GM19240 (cell line): ENCODE results near the gene RNF123.

Experiments used
- DNase-seq: peaks from one replicate; pipeline ENCODE4 v3.0.0; 2011; ENCODE audit warnings: low spot score; ENCODE audit not compliant: insufficient read length

RNF123 gene

DNA sequence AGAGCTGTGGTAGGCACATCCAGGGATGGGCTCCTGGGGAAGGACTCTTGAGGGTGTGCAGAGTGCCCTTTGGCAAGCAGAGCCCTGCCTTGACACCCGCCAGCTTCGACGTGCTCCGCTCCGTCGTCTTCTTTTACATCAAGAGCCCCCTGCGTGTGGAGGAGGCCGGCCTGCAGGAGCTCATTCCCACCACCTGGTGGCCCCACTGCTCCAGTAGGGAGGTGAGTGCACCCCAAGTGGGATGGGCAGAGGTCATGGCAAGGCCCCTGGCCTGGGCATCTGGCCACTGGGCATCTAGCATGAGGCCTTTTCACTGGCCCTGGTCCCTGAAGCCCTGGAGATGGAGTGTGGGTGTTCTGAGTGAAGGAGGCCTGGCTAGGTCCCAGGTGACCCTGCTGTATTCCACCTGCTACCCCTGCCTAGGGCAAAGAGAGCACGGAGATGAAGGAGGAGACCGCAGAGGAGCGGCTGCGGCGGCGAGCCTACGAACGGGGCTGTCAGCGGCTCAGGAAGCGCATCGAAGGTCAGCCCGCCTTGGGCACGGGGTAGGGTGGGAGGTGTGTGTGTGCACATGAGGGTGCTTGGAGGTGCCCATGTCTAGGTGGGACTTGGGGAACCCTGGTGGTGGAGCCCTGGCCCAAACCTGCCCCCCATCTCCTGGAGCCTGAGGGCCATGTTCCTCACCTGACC lies 12.2 kb downstream of the RNF123 start:
- DNase-seq, result no peak

DNA sequence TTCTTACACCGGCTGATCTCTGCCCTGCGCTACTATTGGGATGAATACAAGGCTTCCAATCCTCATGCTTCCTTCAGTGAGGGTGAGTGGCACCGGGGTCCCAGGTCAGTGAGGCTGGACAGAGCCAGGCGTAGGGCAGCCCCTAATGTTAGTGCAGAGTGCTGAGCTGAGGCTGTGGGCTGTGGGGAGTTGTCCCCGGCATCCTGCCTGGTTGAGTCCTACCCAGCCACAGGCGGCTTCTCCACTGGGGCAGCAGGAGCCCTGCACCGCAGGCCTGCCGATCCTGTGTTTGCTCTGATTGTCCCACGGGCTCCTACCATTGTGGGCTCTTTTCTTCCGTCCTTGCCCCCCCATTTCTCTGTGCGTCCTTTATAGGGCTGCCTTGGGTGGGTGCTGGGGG lies 13.3 kb downstream of the RNF123 start:
- no peak for DNase-seq

DNA sequence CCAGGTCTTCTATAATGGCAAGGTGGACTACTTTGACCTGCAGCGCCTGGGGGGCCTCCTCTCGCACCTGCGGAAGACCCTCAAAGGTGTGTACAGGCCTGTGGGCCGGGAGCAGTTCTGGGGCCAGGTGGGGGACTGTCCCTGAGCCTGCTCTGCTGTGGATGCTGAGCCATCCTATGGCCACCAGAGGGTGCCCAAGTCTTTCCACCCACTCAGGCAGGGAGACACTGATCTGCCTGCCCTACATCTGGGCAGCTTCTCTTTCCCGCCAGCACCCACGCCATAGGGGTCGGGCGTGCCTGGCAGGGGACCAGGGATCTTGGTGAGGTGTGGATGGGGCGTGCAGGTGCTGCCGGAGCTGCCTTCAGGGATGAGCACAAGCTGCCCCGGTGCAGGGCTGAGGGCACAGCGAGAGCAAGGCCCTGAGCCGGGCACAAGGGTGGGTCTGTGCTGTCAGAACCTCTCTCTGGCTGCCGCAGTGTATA lies 14.1 kb downstream of the RNF123 start:
- peak; percentile 75 for DNase-seq

DNA sequence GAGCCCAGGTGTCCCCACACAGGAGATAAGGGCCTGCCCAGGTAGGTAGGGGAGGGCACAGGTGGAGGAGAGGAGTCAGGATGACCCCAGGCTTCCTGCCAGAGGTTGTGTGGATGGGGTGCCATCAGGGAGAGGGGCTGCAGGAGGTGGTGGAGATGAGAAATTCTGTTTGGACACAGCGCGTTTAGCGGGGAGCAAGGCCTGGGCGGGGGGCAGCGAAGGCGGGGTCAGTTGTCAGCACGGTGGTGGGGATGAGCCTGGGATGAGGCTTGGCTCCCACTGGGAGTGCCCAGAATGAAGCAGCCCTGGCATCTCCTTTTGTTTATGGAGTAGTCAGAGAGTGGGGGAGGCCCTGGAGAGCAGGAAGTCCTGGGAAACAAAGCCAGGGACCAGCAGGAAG lies 14.6 kb downstream of the RNF123 start:
- no peak for DNase-seq

DNA sequence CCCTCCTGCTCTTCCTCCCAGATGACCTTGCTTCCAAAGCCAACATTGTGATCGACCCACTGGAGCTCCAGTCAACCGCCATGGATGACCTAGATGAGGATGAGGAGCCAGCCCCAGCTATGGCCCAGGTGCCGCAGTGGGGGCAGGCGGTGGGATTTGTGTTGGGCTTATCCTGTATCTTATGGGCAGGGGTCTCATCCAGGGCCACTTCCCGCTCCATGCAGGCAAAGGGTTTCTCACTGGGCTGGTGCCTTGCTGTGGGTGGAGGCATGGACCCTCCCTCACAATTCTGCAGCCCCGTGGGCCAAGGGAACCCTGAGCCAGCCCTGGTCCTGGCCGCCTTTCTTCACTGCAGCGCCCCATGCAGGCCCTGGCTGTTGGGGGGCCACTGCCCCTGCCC lies 15.3 kb downstream of the RNF123 start:
- DNase-seq, result no peak

DNA sequence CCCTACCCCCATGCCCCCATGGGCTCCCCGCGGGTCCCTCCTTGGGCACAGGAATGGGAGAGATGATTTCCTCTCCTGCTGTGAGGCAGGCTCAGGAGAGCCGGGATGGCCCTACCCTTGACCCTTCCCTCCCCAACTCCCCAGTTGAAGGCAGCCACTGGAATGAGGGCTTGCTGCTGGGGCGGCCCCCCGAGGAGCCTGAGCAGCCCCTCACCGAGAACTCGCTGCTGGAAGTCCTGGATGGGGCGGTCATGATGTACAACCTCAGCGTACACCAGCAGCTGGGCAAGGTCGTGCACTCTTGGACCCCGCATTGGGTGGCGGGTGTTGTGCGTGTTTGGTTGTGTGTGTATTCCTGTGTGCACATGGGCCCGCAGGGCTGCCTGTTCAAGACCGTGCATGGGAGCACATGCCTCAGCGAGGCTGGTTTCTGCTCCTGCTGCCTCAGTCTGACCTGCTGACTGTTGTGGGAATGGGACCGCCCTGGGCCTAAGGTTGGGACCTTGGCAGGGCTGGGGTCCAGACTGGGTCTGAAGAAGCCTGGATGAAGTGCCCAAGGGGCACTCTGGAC lies 16.1 kb downstream of the RNF123 start:
- DNase-seq, result no peak

DNA sequence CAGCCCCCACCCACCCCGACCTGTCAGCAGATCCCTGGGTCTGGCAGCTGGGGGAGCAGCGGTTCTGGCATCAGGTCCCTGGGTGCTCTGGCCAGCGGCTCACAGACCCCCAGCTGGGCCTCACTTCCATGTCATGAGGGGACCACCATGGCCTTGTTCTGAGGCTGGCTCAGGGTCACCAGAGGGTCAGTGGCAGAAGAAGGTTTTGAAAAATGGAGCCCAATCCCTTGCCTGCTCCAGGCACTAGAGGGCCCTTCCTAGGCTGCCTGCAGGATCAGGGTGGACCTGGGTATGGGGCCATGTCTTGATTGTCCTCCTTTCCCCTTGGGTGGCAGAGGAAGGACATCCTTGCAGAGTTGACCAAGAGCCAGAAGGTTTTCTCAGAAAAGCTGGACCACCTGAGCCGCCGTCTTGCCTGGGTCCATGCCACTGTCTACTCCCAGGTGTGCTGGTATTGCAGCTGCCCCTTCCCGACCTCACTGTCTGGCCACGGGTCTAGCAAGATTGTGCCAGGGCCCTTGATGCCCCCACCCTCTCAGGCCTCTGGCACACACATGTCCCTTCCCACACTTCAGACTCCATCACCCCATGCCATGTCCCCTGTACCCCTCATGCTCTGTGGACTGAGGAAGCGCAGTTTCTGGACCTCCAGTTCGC lies 17.2 kb downstream of the RNF123 start:
- DNase-seq, result no peak

DNA sequence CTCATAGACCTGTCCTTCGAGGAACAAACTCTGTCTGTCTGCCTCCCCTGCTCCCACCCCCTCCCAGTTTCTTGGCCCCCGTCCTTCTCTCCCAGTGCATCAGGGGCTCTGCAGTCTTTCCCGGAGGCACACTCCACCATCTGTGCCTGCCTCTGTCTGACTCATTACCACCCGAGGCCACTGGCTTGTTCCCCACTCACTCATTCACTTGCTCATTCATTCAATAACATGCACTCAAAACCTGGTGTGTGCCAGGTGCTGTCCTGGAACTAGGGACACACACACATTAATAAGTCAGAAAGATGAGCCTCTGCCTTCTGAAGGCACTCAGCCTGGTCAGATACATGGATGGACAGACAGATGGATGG lies 17.7 kb downstream of the RNF123 start:
- no peak for DNase-seq

DNA sequence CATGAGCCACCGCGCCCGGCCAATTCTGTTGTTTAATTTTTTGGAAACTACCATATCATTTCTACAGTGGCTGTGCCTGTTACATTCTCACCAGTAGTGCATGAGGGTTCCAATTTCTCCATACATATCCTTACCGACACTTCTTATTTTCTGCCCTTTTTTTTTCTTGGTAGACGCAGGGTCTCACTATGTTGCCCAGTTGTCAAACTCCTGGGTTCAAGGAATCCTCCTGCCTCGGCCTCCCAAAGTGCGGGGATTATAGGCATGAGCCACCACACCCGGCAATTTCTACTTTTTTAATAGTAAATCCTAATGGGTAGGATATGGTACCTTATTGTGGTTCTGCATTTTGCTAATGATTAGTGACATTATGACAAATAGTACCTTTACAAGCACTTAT lies 20.5 kb downstream of the RNF123 start:
- DNase-seq, result no peak

DNA sequence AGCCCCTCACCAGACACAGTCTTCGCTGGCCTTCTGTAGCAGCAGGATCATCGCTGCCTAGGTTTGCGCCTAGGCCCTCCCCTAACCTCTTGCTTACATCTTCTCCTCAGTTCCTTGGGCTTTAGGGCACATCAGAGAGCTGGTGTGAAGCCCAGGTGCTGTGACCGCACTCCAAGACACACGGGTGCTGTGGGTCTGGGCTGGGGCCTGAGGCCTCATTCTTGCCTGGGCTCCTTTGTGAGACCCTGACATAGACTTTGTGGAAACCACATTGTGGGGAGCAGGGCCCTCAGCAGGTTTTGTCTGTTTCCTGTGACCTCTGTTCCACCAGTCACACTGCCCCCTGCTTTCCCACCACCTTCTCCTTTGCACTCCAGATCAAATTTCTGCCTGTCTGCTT lies 22.1 kb downstream of the RNF123 start:
- DNase-seq, result no peak

DNA sequence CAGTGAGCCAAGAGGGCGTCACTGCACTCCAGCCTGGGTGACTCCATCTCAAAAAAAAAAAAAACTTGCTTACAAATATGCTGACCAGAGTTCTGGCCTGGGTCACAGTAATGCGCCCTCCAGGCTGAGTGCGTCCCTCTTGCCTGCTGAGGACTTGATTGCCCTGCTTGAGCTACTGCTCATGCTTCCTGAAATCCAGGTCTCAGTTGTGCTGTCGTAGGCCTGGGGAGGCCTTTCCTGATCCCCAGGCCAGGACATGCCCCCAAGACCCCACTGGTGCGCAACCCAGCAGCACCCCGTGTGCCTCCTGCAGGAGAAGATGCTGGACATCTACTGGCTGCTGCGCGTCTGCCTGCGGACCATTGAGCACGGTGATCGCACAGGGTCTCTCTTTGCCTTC lies 22.8 kb downstream of the RNF123 start:
- DNase-seq, result no peak

DNA sequence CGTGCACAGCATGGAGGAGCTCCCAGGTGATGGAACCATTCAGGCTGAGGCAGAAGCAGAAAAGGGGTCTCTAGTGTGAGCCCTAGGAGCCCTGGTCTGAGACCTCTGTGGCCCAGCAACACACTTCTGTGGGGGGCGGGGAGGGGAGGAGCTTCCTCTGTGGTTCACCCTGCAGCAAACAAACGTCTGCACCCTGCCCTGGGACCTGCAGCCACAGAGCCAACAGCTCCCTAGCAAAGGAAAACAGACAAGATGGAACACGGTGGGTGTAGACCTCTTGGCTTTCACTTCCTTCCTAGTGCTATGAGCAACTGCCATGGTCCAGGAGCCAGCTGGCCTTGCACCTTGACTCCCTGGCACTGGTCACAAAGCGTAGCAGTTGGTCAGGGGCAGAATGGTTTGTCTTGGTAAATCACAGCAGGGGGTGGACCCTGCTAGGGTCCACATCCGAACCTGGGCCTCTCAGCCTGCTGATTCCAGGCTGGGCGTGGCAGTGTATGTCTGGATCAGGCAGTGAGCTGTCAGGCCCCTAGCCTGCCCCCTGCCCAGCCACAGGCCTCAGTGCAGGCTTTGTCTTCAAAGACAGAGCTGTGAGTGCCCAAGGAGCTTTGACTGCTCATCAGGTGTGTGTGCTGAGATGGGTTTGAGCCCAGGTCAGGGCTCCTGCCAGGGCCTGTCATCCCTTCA lies 23.4 kb downstream of the RNF123 start:
- no peak for DNase-seq

DNA sequence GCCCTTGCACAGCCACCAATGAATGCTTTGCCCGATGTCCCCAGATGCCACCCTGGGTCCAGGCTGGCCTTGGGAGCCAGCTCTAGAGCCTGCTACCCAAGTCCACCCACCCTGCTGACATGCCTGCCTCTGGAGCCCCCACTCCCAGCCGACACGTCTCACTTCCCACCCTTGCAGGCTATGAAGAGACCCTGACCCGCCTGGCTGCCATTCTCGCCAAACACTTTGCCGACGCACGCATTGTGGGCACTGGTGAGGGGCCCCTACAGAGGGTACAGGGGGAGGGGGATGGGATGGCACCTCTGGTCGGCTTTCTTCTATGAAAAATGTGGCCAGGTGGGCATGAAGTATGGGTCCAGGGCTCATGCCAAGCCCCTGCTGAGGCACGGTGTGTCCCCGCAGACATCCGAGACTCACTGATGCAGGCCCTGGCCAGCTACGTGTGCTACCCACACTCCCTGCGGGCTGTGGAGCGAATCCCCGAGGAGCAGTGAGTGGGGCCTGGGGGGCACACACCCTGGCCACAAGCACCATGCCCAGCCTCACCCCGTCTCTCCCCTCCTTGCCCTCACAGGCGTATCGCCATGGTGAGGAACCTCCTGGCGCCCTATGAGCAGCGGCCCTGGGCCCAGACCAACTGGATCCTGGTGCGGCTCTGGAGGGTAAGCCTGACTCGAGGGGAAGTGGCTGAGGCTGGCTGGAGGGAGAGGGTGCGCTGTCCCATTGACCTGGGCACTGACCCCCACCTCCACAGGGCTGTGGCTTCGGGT lies 24.2 kb downstream of the RNF123 start:
- DNase-seq, result no peak

DNA sequence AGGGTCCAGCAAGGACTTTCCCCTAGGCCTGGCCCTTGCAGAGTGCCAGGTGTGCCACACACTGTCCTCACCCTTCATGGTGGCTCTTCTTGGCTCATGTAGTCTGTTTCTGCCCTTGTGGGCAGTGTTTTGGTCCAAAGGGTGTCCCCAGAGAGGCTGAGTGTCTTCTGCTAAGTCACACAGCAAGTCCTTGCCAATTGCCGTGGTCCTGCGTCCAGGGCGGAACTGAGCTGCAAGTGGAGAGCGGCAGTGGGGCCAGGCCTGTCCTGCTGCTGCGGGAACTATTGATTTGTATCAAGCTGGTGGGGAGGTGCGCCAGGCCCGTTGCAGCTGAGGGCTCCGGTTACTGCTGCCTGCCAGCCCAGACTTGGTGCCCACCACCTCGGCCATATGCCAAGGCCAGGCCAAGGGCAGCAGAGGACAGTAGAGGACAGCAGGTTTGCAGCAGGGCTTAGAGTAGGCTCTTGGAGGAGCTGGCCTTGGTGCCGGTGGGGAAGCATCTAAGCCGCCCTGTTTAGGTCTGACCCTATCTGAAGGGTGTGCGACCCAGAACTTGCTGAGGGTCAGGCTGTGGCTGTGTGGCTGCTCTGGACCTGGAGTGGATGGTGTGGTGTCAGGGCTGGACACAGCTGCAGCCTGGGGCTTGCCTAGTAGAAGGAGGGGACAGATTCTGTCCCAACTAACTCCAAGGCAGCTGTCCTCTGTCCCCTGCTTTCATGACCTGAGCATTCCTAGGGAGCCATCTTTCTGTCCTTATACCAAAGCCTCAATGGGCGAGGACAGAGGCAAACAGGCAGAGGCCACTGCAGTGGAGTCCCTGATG lies 25.6 kb downstream of the RNF123 start:
- no peak for DNase-seq

DNA sequence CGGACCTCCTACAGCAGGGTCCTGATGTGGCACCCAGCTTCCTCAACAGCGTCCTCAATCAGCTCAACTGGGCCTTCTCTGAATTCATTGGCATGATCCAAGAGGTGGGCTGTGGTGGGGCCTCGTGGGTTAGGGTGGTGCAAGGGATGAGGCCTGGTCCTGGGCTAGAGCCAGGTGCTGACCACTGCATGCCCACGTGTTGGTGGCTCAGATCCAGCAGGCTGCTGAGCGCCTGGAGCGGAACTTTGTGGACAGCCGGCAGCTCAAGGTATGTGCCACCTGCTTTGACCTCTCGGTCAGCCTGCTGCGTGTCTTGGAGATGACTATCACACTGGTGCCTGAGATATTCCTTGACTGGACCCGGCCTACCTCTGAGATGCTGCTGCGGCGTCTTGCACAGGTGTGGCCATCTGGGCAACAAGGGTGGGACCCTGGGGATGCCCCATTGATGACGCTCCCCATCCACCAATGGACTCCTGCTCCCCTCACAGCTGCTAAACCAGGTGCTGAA lies 26.3 kb downstream of the RNF123 start:
- DNase-seq, result no peak

DNA sequence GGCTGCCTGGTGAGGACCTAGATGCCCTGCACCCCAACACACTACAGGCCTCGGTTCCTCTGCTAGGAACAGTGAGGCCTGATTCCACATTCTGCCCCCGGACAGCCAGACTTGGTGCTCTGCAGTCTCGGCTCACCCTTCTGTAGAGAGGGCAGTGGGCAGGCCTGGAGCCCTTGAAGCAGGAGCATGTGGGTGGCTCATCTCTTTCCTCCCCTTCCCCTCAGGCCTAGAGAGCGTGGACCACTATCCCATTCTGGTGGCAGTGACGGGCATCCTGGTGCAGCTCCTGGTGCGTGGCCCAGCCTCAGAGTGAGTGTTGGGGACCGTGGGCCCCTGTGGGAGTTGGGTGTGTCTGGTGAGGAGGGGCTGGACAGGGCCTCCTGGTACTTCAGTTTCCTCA lies 26.8 kb downstream of the RNF123 start:
- DNase-seq, result no peak

DNA sequence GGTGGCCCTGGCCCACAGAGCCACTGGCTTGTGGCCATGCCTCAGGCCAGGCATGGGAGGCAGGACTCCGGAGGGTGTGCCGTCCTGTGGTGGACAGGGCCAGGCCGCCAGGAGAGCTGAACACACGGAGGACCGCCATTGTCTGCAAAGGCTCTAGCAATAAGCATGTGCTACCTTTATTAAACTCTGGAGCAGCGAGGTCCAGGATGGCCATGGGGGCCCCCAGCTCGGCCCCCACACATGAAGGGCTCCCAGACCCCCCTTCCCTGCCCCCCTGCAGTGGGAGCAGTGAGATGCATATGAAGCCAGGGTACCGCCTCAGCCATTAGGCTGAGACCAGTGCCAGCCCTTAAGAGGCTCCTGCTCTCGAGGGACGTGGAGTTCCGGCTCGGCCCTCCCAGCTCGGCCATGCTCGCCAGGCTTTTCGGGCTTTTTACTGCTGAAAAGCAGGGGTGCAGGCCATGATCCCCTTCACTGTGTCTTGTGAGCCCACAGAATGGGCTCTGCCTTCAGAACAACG lies 27.4 kb downstream of the RNF123 start:
- no peak for DNase-seq

DNA sequence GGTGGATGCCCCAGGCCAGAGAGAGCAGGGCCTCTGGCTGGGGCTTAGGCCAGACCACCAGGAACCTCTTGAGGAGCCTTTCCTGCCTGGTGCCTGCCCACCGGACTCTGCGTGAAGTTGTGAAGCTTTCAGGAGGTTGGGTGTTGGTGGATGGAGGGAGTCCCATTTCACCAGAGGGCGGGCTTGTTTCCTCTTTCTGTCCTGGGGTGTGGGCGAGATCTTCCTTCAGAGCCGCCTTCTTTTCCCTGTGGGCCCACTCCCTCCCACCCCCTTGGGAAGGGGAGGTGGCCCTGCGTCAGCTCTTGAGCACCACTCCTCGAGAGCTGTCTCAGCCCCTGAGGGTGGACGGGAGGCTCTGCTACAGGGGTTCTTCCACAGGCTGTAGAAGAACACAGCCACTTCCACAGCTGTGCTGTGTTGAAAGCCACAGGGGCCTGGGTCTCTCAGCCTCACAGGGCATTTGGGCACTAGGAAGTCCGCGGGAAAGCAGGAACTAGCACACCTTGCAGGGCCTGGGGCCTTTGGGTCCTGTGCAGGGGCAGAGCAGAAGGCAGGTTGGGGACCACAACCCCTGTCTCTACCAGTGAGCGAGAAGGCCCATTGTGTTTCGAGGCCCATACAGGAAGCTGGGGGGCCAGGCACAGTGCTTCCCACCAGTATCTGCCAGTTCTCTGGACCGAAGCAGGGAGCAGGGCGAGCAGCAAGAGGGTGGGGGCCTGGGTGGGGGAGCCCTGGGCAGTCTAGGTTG lies 28.0 kb downstream of the RNF123 start:
- no peak for DNase-seq
